IMR-90 (cell line): ENCODE results near the gene COL27A1. TPM values are rescaled to one million over a fixed set of nuclear protein-coding genes. Genes with fewer than 3 reads are reported as not detected.

ENCODE experiments used
- ATAC-seq: fragments of 200-7000 bp; cut with Tn5 transposase; 2 replicates; pipeline ENCODE4 v1.9.1; 2020; ENCODE audit warnings: low read depth, mild to moderate bottlenecking, moderate library complexity
- BruUV-seq: library from RNA; stranded (reverse); fragments of 400-500 nt; replicated peaks from 2 replicates; lab custom pipeline; 2021; lab: Mats Ljungman, UMichigan
- CTCF ChIA-PET: fragments of 300-600 bp; formaldehyde crosslinking; extraction: SDS; loops from one replicate; lab custom pipeline; 2021; ENCODE audit warnings: antibody characterized with exemption; lab: Yijun Ruan, JAX
- POLR2A ChIA-PET: fragments of 300-600 bp; sonication (Branson Sonifier 250); formaldehyde crosslinking; loops from one replicate; lab custom pipeline; 2022; ENCODE audit warnings: antibody characterized with exemption; ENCODE audit not compliant: unreplicated experiment; lab: Charles Lee
- DNase-seq: peaks from one replicate; pipeline ENCODE4 v3.0.0; 2013
- H2AFZ ChIP-seq: replicated peaks from 2 replicates; pipeline ENCODE3; 2013; ENCODE audit warnings: low read length, mild to moderate bottlenecking; ENCODE audit not compliant: poor library complexity
- H2AK5ac ChIP-seq: 2 replicates; pipeline ENCODE4 v1.6.1; 2013; ENCODE audit warnings: low read depth, low read length, inconsistent platforms
- H2AK9ac ChIP-seq: replicated peaks from 2 replicates; pipeline ENCODE3; 2013; ENCODE audit warnings: mild to moderate bottlenecking, low read depth, low read length, moderate library complexity; ENCODE audit not compliant: poor library complexity
- H2BK120ac ChIP-seq: 2 replicates; pipeline ENCODE4 v1.6.1; 2013; ENCODE audit warnings: low read depth, low read length, inconsistent platforms
- H2BK15ac ChIP-seq: 3 replicates; pipeline ENCODE4 v1.6.1; 2013; ENCODE audit warnings: low read depth, low read length, inconsistent platforms
- H2BK20ac ChIP-seq: 2 replicates; pipeline ENCODE4 v1.6.1; 2013; ENCODE audit warnings: low read depth, mild to moderate bottlenecking, inconsistent platforms, low read length, moderate library complexity
- H2BK5ac ChIP-seq: 2 replicates; pipeline ENCODE4 v1.6.1; 2013; ENCODE audit warnings: mild to moderate bottlenecking, low read depth, low read length, inconsistent platforms; ENCODE audit not compliant: poor library complexity, severe bottlenecking
- H3K14ac ChIP-seq: replicated peaks from 2 replicates; pipeline ENCODE4 v1.6.1; 2013; ENCODE audit warnings: low read depth, low read length, inconsistent platforms
- H3K18ac ChIP-seq: 2 replicates; pipeline ENCODE4 v1.6.1; 2013; ENCODE audit warnings: low read depth, low read length, control low read depth
- H3K23ac ChIP-seq: 2 replicates; pipeline ENCODE4 v1.6.1; 2013; ENCODE audit warnings: low read depth, low read length, inconsistent platforms
- H3K27ac ChIP-seq: 2 replicates; pipeline ENCODE4 v1.5.1; 2013; ENCODE audit warnings: mild to moderate bottlenecking, control low read depth, low read length; ENCODE audit not compliant: insufficient read depth
- H3K27me3 ChIP-seq: 2 replicates; pipeline ENCODE4 v1.6.1; 2013; ENCODE audit warnings: low read length; ENCODE audit not compliant: control insufficient read depth, insufficient read depth
- H3K36me3 ChIP-seq: 2 replicates; pipeline ENCODE4 v1.6.1; 2013; ENCODE audit warnings: low read length, mixed read lengths; ENCODE audit not compliant: control insufficient read depth, insufficient read depth
- H3K4ac ChIP-seq: 2 replicates; pipeline ENCODE4 v1.6.1; 2013; ENCODE audit warnings: low read depth, low read length, inconsistent platforms
- H3K4me1 ChIP-seq: 2 replicates; pipeline ENCODE4 v1.6.1; 2013; ENCODE audit warnings: low read length, mixed read lengths; ENCODE audit not compliant: control insufficient read depth, insufficient read depth
- H3K4me2 ChIP-seq: 2 replicates; pipeline ENCODE4 v1.6.1; 2013; ENCODE audit warnings: low read depth, mild to moderate bottlenecking, control low read depth, low read length, moderate library complexity
- H3K4me3 ChIP-seq: 2 replicates; pipeline ENCODE4 v1.5.1; 2013; ENCODE audit warnings: low read depth, mild to moderate bottlenecking, control low read depth, low read length, moderate library complexity; ENCODE audit not compliant: insufficient read depth
- H3K56ac ChIP-seq: 2 replicates; pipeline ENCODE4 v1.6.1; 2013; ENCODE audit warnings: low read length, inconsistent platforms; ENCODE audit not compliant: insufficient read depth; ENCODE audit errors: extremely low read depth
- H3K79me1 ChIP-seq, 2 experiments: 2 replicates each; pipeline ENCODE4 v1.6.1; 2013; ENCODE audit warnings: low read length in 2 of 2, inconsistent platforms in 1 of 2, low read depth in 1 of 2
- H3K9ac ChIP-seq: 2 replicates; pipeline ENCODE4 v1.6.1; 2013; ENCODE audit warnings: low read depth, low read length, control low read depth
- H3K9me1 ChIP-seq: 2 replicates; pipeline ENCODE4 v1.6.1; 2013; ENCODE audit warnings: low read length, inconsistent platforms; ENCODE audit not compliant: insufficient read depth
- H3K9me3 ChIP-seq: 2 replicates; pipeline ENCODE4 v1.6.1; 2013; ENCODE audit warnings: low read length; ENCODE audit not compliant: control insufficient read depth, insufficient read depth
- H4K20me1 ChIP-seq: 2 replicates; pipeline ENCODE4 v1.6.1; 2013; ENCODE audit warnings: low read length, inconsistent platforms; ENCODE audit not compliant: insufficient read depth
- H4K5ac ChIP-seq: 2 replicates; pipeline ENCODE4 v1.6.1; 2013; ENCODE audit warnings: mild to moderate bottlenecking, low read depth, low read length, control low read depth
- H4K8ac ChIP-seq, 2 experiments: 2 replicates each; pipeline ENCODE4 v1.6.1; 2013; ENCODE audit warnings: low read depth in 2 of 2, low read length in 2 of 2, control low read depth in 1 of 2, inconsistent platforms in 1 of 2
- H4K91ac ChIP-seq: 2 replicates; pipeline ENCODE4 v1.6.1; 2013; ENCODE audit warnings: low read depth, low read length, inconsistent platforms; ENCODE audit not compliant: insufficient read depth
- BHLHE40 ChIP-seq: fragments of 150-350 bp; IDR thresholded peaks from 2 replicates; pipeline ENCODE4 v1.6.1; 2016; ENCODE audit warnings: mild to moderate bottlenecking, low read depth, low read length
- CEBPB ChIP-seq: IDR thresholded peaks from 2 replicates; pipeline ENCODE4 v1.6.1; 2012; ENCODE audit warnings: low read depth, low read length, improper control_type of control experiment
- CHD1 ChIP-seq: IDR thresholded peaks from 2 replicates; pipeline ENCODE4 v1.6.1; 2012; ENCODE audit warnings: low read depth, low read length, improper control_type of control experiment
- MAZ ChIP-seq: IDR thresholded peaks from 2 replicates; pipeline ENCODE4 v1.6.1; 2012; ENCODE audit warnings: low read depth, mild to moderate bottlenecking, low read length, improper control_type of control experiment, moderate library complexity, borderline replicate concordance
- MXI1 ChIP-seq: IDR thresholded peaks from 2 replicates; pipeline ENCODE4 v1.6.1; 2012; ENCODE audit warnings: low read depth, mild to moderate bottlenecking, low read length, moderate library complexity, borderline replicate concordance
- NFE2L2 ChIP-seq: fragments of 150-350 bp; IDR thresholded peaks from 2 replicates; pipeline ENCODE4 v1.6.1; 2016; ENCODE audit warnings: low read depth, mild to moderate bottlenecking, low read length
- POLR2A ChIP-seq: IDR thresholded peaks from 2 replicates; pipeline ENCODE4 v1.6.1; 2012; ENCODE audit warnings: mild to moderate bottlenecking, low read depth, low read length
- RAD21 ChIP-seq: IDR thresholded peaks from 2 replicates; pipeline ENCODE4 v1.6.1; 2012; ENCODE audit warnings: low read length, improper control_type of control experiment
- RFX5 ChIP-seq: IDR thresholded peaks from 2 replicates; pipeline ENCODE4 v1.8.0; 2012; ENCODE audit warnings: low read depth, mild to moderate bottlenecking, low read length, moderate library complexity
- whole genome bisulfite sequencing, 2 experiments: methylation state at CpG; one replicate each; pipeline versions ENCODE4 v1.1.5 to v1.1.7; 2013; ENCODE audit warnings: missing lambda C conversion rate in 2 of 2; ENCODE audit not compliant: insufficient read length in 1 of 2; ENCODE audit errors: extremely low coverage in 2 of 2; 5-methylcytosine and 5-hydroxymethylcytosine counted together
- dilution Hi-C: fragments of 300-500 bp; cut with HindIII; formaldehyde crosslinking; loops from one replicate; pipeline ENCODE4 v1.14.3; 2018; ENCODE audit warnings: low sequenced_read_pairs; ENCODE audit not compliant: unreplicated experiment
- in situ Hi-C: fragments of 300-500 bp; cut with MboI; formaldehyde crosslinking; loops from 3 replicates; pipeline ENCODE4 v1.14.3; 2019; ENCODE audit warnings: low sequenced_read_pairs, inconsistent platforms, mixed read lengths
- intact Hi-C: fragments of 100-400 bp; cut with micrococcal nuclease; formaldehyde crosslinking; loops from 2 replicates; pipeline ENCODE4 v1.10.0; 2022
- polyA plus RNA-seq, 3 experiments: library from polyadenylated mRNA; depleted of rRNA; stranded (reverse); fragments of >200 nt; gene quantifications; 2 replicates each; pipeline ENCODE4 v1.2.3, GENCODE V29; 2012; ENCODE audit warnings: low replicate concordance in 1 of 3
- total RNA-seq: library from RNA; depleted of rRNA; stranded (reverse); fragments of >200 nt; gene quantifications from 2 replicates; pipeline ENCODE4 v1.2.3, GENCODE V29; 2012
- TF ChIP-seq, protein P1 (sequence below): fragments of 150-350 bp; IDR thresholded peaks from 2 replicates; pipeline ENCODE4 v1.6.1; 2016; ENCODE audit warnings: low read depth, mild to moderate bottlenecking, low read length, moderate library complexity, borderline replicate concordance
- TF ChIP-seq, protein P2 (sequence below): conservative IDR thresholded peaks from 2 replicates; pipeline ENCODE4 v1.5.1; 2012; ENCODE audit warnings: mild to moderate bottlenecking, low read depth, low read length, improper control_type of control experiment
- TF ChIP-seq, protein P3 (sequence below): fragments of 150-350 bp; IDR thresholded peaks from 2 replicates; pipeline ENCODE4 v1.6.1; 2017; ENCODE audit warnings: mild to moderate bottlenecking, antibody characterized with exemption, low read length, low read depth

Gene COL27A1
- total and polyA plus RNA-seq, 2 of the 4 experiments (the other 2 are of a cell fraction): 3.2 to 18.3 TPM

DNA sequence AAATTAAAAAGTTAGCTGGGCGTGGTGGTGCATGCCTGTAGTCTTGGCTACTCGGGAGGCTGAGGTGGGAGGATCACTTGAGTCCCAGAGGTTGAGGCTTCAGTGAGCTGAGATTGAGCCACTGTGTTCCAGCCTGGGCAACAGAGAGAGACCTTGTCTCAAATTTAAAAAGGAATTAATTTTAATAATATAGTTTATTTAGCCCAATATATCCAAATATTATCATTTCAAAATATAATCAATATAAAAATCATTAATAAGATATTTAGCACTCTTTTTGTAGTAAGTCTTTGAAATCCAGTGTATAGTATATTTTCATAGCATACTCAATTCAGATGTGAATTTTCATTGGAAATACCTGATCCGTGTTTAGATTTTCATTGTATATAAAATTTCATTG is 124.4 kb downstream of the COL27A1 start:
- WGBS, 2 experiments: no CpG with 5 or more reads among the region's 3 CpGs
- Histone ChIP-seq H2BK20ac (no peak overlapping the region), H3K4me1 (peaks cover 36% of the 10 kb centered on the region), H2BK120ac (no peak overlapping the region), H3K79me1 (peaks cover 7 to 39% of the 10 kb centered on the region in 2 experiments; a peak in 3 of 4 replicates), H3K4me3 (no peak overlapping the region), H2AFZ (no peak overlapping the region), H4K8ac (no peak overlapping the region), H3K27ac (no peak overlapping the region), H4K91ac (no peak overlapping the region), H3K56ac (no peak overlapping the region), H3K4me2 (no peak overlapping the region), H3K27me3 (no peaks in the 10 kb centered on the region), H3K9me3 (no peaks in the 10 kb centered on the region), H3K4ac (no peak overlapping the region), H2AK5ac (peak overlapping the region; percentile 57; the same call in 1 of the 2 replicates), H3K18ac (no peak overlapping the region), H3K36me3 (peaks cover 3% of the 10 kb centered on the region; the same call in 1 of the 2 replicates), H2BK5ac (no peak overlapping the region), H3K9ac (no peak overlapping the region), H4K5ac (no peak overlapping the region), H2BK15ac (no peak overlapping the region), H3K9me1 (peaks cover 48% of the 10 kb centered on the region), H3K14ac (no peak overlapping the region), H3K23ac (no peak overlapping the region), H2AK9ac (no peak overlapping the region), H4K20me1 (peaks cover 4% of the 10 kb centered on the region)
- ChIA-PET CTCF (interaction anchor here (0.8 to 1.6 kb wide), 2 partner anchors 11 to 125 kb away, joined by 4 read pairs; no protein-coding TSS in a partner anchor), POLR2A (no interaction called here)
- ATAC-seq (no peak), DNase-seq (no peak)
- TF ChIP-seq, protein P1, sequence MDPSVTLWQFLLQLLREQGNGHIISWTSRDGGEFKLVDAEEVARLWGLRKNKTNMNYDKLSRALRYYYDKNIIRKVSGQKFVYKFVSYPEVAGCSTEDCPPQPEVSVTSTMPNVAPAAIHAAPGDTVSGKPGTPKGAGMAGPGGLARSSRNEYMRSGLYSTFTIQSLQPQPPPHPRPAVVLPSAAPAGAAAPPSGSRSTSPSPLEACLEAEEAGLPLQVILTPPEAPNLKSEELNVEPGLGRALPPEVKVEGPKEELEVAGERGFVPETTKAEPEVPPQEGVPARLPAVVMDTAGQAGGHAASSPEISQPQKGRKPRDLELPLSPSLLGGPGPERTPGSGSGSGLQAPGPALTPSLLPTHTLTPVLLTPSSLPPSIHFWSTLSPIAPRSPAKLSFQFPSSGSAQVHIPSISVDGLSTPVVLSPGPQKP: no peak
- TF ChIP-seq MXI1: no peak
- TF ChIP-seq NFE2L2: no peak
- TF ChIP-seq POLR2A: no peak
- TF ChIP-seq, protein P2, sequence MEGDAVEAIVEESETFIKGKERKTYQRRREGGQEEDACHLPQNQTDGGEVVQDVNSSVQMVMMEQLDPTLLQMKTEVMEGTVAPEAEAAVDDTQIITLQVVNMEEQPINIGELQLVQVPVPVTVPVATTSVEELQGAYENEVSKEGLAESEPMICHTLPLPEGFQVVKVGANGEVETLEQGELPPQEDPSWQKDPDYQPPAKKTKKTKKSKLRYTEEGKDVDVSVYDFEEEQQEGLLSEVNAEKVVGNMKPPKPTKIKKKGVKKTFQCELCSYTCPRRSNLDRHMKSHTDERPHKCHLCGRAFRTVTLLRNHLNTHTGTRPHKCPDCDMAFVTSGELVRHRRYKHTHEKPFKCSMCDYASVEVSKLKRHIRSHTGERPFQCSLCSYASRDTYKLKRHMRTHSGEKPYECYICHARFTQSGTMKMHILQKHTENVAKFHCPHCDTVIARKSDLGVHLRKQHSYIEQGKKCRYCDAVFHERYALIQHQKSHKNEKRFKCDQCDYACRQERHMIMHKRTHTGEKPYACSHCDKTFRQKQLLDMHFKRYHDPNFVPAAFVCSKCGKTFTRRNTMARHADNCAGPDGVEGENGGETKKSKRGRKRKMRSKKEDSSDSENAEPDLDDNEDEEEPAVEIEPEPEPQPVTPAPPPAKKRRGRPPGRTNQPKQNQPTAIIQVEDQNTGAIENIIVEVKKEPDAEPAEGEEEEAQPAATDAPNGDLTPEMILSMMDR: no peak
- no peak for TF ChIP-seq RFX5
- TF ChIP-seq MAZ: no peak
- TF ChIP-seq RAD21: no peak
- TF ChIP-seq BHLHE40: no peak
- TF ChIP-seq, protein P3, sequence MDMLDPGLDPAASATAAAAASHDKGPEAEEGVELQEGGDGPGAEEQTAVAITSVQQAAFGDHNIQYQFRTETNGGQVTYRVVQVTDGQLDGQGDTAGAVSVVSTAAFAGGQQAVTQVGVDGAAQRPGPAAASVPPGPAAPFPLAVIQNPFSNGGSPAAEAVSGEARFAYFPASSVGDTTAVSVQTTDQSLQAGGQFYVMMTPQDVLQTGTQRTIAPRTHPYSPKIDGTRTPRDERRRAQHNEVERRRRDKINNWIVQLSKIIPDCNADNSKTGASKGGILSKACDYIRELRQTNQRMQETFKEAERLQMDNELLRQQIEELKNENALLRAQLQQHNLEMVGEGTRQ: no peak
- TF ChIP-seq CHD1: no peak
- no peak for TF ChIP-seq CEBPB
- intact Hi-C loops: no loop called here
- no TSS peak for BruUV-seq
- in situ Hi-C loops: no loop called here
- dilution Hi-C loops: no loop called here
